Fibroblast of skin of back (primary cell): ENCODE measurements around the gene SRPK2.
"Not testable (repeated sequence)": the region's sequence is repeated elsewhere in the genome, so short reads cannot be mapped to it uniquely, and the experiment has no call there.

Source experiments
- DNase-seq: peaks from one replicate; pipeline ENCODE4 v3.0.0-alpha.2; 2013

Gene SRPK2

DNA sequence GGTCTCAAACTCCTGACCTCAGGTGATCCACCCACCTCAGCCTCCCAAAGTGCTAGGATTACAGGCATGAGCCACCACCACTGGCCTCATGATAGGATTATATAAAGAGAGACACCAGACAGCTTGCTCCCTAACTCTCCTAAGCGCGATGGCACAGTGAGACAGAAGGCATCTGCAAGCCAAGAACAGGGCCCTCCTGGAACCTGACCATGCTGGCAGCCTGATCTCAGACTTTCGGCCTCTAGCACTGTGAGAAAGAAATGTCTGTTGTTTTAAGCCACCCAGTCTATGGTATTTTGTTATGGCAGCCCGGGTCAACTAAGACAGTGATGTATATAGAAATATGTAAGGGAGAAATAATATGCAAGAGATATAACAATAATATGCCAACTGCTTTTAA, 51.2 kb downstream of the SRPK2 start:
- DNase-seq, result peak; percentile 12

DNA sequence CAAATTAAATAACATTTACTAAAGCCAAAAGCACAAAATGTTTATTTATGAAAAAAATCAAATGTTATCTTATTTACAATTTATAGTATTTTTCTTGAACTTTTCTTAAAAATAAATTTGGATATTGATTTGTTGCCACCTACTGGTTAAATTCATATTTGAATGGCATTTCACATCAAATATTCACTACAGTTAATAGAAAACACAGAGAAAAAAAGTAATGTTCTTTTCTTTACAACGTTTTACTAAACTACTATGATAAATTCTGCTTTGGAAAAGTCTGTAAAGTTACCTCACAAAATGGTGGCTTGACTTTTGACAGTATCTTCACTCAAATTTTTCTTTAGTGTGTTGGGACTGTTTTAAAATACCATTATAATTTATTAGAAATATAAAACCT, 52.7 kb downstream of the SRPK2 start:
- DNase-seq, result peak; percentile 15

DNA sequence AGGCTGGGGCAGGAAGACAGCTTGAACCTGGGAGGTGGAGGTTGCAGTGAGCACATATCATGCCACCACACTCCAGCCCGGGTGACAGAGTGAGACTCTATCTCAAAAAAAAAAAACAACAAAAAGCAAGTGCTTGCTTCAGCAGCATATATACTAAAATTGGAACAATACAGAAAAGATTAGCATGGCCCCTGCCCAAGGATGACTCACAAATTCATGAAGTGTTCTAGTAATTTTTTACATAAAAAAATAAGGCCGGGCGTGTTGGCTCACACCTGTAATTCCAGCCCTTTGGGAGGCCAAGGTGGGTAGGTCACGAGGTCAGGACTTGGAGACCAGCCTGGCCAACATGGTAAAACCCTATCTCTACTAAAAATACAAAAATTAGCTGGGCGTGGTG, 56.1 kb downstream of the SRPK2 start:
- not testable (repeated sequence) for DNase-seq

DNA sequence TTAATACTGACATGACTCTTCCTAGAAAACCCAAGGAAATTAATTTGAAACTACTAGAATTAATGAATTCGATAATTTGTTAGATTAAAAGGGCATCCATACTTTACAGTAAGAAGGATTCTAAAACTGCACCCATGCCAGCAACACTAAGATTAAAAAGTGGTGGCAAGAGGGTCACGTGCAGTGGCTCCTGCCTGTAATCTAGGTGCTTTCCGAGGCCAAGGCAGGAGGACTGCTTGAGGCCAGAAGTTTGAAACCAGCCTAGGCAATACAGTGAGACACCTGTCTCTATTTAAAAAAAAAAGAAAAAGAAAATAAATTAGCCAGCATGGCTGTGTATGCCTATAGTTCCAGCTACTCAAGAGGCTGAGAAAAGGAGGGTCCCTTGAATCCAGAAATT, 58.2 kb downstream of the SRPK2 start:
- no peak for DNase-seq

DNA sequence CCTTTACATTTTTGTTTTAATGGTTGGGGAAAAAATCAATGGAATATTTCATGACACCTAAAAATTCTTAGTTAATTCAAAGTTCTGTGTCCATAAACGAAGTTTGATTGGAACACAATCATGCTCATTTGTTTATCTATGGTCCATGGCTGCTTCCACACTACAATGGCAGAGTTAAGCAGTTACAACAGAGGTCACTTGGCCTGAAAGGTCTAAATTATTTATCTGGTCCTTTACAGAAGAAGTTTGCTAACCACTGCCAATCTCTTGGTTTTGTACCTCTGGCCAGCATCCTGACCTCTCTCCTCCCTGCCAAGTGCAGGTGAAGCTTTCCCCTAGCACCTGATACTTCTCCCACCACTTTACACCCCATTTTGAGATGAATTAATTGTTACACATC, 61.5 kb downstream of the SRPK2 start:
- DNase-seq, result no peak

DNA sequence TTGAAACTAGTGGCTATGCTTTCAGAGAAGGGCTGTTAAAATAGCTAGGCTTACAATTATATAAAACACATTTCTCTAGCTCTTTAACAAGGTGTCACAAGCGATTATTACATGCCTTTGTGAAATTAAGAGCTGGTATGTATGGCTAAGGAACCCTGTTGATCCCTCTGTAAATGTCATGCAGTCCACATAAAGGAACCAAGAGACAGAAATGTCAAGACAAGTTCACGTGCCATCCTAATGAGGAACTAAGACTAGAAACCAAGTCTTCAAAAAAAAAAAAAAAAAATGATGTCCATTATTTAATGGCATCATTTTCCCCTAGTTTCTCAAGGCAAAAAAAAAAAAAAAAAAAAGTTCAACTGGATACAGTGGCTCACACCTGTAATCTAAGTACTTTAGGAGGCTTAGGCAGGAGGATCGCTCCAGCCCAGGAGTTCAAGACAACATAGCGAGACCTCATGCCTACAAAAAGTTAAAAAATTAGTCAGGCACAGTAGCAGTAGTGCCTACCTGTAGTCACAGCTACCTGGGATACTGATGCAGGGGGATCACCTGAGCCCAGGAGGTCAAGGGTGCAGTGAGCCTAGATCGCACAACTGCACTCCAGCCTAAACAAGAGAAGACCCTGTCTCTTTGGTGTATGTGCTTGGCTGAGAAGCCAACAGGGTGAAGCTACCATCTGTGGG, 63.4 kb downstream of the SRPK2 start:
- DNase-seq, result no peak

DNA sequence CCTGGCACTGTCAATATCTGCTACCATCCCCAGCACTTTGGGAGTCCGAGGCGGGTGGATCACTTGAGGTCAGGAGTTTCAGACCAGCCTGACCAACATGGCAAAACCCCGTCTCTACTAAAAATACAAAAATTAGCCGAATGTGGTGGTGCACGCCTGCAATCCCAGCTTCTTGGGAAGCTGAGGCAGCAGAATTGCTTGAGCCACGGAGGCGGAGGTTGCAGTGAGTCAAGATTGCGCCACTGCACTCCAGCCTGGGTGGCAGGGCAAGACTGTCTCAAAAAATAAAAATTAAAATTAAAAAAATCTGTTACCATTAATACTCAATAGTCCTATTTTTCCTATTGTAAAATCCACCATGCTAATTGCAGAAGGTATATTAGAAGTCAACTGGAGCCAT, 64.1 kb downstream of the SRPK2 start:
- DNase-seq, result not testable (repeated sequence)

DNA sequence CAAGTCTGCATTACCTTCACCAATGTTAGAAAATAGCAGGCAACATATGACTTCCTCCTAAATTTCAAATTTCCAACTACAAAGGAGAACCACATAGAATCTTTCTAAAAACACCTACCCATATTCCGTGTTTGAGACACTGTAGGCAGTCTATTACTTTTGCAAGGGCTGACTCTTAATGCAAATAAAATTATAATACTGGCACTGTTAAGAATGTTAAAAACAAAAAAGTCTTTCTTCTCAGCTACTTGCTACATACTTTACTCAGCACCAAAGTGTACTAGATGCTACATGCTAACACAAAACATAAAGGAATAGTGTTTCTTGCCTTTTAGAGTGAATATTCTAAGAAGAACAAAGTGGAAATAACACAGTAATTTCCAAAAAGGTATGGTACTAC, 65.4 kb downstream of the SRPK2 start:
- DNase-seq, result no peak

DNA sequence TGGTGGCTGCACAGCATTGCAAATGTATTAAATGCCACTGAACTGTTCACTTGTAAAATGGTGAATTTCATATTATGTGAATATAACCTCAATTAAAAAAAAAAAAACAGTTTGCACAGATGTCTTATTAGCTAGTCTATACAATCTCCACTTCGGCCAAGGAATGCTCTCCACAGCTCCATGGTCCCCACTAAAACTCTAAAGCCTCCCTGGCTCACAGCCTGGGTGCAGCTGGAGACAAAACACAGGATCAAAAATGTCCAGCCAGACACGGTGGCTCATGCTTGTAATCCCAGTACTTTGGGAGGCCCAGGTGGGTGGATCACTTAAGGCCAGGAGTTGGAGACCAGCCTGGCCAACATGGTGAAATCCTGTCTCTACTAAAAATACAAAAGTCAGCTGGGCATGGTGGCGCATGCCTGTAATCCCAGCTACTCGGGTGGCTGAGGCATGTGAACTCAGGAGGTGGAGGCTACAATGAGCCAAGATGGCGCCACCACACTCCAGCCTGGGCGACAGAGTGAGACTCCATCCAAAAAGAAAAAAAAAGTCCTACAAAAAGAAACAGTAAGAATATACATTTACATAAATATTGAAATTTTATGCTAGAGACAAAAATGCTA, 66.0 kb downstream of the SRPK2 start:
- DNase-seq, result no peak

DNA sequence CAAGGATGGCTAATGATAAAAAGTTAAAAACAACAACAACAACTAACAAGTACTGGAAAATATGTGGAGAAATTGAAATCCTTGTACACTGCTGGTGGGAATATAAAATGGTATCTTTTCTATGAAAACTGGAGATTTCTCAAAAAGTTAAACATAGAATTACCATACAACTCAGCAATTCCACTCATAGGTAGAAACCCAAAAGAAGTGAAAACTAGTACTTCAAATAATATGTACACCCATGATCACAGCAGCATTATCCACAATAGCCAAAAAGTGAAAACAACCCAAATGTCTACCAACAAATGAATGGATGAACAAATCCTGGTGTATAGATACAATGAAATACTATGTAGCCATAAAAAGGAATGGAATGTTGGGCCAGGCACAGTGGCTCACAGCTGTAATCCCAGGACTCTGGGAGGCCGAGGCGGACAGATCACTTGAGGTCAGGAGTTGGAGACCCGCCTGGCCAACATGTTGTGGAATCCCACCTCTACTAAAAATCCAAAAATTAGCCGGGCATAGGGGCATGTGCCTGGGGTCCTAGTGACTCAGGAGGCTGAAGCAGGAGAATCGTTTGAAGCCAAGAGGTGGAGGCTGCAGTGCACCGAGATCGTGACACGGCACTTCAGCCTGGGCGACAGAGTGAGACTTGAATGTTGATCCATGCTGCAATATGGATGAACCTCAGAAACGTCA, 66.8 kb downstream of the SRPK2 start:
- no peak for DNase-seq

DNA sequence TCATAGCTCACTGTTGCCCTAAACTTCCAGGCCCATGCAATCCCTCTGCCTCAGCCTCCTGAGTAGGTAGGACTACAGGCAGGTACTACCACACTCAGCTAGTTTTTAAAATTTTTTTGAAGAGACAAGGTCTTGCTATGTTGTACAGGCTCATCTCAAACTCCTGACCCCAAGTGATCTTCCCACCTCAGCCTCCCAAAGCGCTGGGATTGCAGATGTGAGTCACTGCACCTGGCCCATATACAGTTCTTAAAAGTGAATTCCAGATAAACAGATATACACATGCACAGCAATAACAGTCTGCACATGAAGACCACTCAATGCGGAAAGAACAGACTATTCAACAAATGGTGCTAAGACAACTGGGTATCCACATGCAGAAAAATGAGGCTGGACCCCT, 67.8 kb downstream of the SRPK2 start:
- no peak for DNase-seq

DNA sequence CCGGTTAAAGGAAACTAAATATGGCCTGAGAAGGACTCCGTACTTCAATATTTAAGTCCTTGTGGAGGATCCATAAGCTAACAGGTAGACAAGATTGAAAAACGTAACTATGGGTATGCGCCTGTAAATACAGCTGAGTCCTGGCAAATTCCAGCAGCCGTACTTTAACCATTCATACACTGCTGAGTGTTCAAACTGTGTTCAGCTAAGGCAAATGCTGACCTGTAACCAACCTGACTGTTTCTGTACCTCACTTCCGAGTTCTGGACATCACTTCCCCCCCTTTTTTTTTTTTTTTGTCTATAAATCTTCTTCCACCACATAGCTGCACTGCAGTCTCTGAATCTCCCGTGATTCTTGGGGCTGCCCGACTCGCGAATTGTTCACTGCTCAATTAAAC, 69.1 kb downstream of the SRPK2 start:
- no peak for DNase-seq

DNA sequence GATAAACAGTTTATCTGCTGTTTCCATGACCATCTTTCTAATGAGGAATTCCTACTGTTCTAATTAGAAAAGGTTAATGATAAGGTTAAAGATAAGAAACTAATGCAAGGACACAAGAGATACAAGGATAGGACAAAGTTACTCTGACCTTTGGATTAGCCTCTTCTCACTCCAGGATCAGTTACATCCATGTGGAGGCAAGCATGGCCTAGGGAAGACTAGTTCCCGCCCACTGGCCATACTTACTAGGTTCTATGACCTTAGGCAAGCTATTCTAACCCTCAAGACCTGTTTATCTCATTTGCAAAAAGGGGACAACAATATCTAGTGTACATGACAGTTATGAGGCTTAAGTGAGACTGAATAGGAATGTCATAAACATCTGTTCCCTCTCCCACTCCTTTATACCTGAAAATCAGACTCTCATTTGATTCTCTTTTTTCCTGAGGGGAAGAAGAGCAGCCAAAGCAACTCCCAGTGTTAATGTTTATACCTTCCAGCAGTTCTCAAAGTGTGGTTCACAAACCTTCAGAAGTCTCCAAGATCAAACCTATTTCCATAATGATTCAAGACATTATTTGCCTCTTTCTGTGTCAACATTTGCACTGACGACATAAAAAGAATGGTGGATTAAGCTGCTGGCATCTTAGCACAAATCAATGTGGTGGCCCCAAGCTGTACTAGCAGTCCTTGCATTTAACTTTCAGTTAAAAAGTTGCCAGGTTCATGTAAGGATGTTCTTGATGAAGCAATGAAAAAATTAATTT, 72.0 kb downstream of the SRPK2 start:
- DNase-seq, result no peak

DNA sequence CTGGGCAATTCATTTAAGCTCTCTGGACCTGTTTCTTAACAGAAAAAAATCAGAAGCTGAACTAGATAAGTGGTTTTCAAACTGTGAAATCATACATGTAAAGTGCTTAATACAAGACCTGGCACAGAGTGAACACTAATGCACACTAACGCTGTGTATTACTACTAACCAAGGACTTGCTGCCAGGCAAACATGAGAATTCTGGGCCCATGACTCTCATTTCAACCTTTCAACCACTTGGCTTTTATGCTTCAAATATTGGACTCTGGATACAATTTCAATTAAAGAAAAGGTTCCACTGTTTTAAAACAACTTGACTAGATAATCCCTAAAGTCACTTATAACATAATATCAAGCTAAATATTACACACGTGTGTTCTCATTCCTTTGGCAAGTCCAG, 73.4 kb downstream of the SRPK2 start:
- no peak for DNase-seq

DNA sequence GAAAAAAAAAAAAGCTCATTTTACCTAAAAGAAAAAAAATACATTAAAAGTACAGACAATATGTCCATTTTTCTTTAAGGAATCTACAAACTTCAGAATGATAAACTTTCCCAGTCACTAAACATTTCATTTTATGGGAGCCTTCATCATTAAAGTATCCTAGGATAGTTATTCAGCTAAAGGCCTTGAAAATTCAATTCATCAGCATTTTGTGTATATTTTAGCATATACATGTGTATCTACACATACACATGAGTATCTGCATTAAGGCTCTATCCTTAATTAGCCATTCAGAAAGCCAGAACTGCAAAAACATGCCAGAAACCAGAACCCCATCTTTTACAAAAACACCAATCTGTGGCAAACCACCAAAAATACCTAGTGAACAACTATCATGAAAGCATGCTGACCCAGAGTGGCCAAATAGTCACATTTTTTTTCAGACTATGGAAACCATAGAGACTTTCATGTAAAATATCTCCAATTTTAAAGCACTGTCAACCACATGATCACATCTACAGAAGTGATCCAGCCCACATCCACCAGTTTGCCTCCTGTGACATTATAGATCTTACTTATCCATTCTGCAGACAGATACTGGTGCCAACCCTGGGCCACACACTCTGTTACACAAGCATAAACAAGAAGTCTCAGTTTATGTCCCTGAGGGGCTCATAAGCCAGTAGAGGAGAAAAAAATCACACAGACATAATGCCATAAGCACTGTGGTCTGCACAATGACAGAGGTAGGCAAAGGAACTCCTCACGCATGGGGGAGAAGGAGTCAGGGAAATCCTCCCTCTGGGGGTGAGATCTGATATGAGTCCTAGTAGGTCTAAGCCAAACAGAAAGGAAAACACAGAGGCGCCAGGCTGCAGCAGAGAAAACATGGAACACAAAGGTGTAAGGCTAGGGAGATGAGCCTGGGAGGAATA, 79.2 kb downstream of the SRPK2 start:
- DNase-seq, result no peak

DNA sequence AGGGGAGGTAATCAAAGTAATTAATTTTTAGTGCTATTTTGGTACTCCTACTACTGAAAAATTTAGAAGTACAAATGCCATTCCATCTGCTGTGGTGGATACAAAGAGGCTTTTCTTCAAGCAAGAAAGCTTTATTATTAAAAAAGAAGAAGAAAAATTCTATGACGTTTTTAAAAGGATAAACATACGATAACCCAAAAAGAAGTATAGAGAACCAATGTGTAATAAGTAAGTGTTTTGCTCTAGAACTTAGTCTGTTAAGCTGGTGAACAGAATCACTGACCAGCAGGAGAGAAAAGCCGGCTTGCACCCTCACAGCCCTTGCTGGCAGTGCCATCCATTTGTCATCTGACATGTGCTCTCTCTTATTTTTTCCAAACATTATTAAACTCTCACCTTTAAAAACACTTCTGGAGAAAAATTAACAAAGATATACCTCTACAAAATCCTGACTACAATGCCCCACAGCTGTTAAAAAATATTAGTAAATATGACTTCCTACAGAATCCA, 81.5 kb downstream of the SRPK2 start:
- no peak for DNase-seq

DNA sequence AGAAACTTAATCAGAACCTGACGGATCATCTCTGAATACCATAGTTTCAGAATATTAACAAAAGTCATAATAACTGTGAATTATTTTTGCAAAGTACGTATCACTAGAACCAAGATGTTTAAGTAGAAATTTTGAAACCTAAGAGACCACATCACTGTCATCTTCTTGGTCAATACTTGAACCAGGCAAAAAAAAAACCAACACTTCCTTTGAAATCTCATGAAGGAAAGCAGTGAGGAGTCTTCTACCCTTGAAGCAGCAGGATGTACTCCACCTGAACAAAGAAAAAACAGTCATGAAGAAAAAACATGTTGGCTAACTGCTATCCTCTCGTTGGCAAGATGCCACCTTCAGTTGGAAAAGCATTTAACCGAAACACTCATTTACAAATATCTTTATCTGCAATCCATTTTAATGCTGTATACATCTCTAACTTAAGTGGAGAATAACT, 82.4 kb downstream of the SRPK2 start:
- DNase-seq, result no peak

DNA sequence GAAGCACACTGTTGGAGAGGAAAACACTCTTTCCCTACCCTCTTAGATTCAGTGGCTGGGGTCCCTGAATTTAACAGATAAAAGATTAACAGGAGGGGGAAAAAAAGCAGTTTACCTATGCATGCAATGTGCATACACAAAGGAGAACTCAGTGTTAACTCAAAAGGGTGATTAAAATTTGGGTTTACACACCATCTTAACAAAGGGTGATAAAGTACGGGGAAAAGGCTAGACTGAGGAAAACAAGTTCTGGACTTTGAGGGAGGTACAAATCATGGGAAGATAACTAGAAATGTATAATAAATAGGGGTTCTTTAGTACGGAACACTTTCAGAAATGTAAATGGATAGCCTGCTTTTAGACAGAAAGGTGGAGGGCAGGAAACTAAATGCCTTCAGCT, 83.1 kb downstream of the SRPK2 start:
- DNase-seq, result no peak

DNA sequence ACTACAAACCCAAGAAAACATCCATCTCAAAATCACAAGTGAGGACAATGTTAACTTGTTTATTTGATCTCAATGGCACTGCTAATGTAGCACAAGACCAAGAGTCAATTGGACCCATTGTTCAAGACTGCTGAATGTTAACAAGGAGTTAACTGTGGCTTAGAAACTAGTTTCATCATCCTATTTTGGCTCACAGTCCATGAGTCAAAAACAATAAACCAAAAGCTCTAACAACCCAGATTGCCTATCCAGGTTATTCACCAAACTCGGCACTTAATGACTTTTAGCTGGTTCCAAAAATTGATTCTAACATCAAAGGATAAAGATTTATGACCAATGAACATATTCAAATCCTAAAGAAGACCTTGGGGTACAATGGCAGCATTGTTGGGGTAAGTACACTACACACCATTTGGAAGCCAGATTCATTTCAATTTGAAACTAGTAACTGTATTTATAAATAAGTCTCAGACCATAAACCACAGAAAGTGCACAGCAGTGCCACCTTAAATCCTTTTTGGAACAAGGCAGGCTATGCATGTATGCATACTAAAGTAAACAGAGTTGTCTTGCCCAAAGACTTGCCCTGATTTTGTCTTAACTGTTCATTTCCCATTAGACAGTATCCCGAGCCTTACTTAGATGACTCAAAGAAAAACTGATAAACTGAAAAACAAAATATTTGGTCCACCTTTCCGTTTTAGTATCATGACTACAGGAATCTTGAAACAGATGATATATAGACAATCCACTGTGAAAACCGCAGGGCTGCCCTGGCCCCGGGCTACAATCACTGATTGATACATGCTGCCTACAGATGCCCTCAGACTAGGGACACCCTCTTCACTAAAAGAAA, 84.5 kb downstream of the SRPK2 start:
- peak; percentile 25 for DNase-seq

DNA sequence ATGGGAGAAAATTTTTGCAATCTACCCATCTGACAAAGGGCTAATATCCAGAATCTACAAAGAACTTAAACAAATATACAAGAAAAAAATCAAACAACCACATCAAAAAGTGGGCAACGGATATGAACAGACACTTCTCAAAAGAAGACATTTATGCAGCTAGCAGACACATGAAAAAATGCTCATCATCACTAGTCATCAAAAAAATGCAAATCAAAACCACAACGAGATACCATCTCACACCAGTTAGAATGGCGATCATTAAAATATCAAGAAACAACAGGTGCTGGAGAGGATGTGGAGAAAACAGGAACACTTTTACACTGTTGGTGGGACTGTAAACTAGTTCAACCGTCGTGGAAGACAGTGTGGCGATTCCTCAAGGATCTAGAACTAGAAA, 88.1 kb downstream of the SRPK2 start:
- DNase-seq, result not testable (repeated sequence)

DNA sequence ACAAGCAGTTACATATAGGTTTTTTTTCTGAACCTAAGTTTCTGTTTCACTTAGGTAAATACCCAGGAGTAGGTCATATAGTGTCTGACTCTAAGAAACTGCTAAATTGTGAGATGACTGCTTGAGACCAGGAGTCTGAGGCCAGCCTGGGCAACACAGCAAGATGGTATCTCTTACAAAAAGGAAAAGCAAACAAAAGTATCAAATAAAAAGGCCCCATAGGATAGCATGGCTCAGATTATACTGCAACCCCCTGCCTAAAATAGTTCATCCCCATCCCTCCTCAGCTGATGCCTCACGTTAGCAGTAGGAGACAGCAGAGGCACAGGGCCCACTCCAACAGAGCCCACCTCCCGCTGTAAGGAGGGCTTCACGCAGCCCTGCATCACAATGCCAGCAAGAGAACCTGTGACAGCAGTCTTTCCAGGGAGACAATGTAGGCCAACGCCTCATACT, 90.3 kb downstream of the SRPK2 start:
- no peak for DNase-seq
